Central memory CD4-positive, alpha-beta T cell (primary cell): Measurements from ENCODE around the gene XKR7.
A peak's percentile ranks its signal among the peaks of the same experiment; 100 is the strongest.
"Not testable (repeated sequence)": the region's sequence is repeated elsewhere in the genome, so short reads cannot be mapped to it uniquely, and the experiment has no call there.

Experiments
- DNase-seq: peaks from one replicate; pipeline ENCODE4 v3.0.0; 2022

Gene XKR7

DNA sequence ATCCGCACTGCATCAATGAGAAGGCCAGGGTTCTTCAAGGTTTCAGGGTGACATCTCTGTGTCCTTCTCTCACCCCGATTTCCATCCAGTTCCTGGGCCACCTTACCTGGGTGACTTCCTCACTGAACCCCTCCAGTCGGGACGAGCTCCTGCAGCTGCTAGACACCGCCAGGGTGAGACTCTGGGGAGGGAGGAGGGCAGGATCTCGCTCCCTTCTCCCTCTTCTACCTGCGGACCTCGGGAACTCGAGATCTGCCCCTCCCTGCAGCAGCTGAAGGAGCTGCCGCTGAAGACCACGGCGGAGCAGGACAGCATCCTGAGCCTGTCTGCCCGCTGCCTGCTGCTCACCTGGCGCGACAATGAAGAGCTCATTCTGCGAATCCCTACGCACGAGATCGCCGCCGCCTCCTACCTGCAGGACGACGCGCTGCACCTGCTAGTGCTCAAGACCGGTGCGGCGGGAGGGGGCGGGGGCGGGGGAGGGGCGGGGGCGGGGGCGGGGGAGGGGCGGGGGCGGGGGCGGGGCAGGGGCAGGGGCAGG, 49.8 kb downstream of the XKR7 start:
- peak; percentile 25 for DNase-seq

DNA sequence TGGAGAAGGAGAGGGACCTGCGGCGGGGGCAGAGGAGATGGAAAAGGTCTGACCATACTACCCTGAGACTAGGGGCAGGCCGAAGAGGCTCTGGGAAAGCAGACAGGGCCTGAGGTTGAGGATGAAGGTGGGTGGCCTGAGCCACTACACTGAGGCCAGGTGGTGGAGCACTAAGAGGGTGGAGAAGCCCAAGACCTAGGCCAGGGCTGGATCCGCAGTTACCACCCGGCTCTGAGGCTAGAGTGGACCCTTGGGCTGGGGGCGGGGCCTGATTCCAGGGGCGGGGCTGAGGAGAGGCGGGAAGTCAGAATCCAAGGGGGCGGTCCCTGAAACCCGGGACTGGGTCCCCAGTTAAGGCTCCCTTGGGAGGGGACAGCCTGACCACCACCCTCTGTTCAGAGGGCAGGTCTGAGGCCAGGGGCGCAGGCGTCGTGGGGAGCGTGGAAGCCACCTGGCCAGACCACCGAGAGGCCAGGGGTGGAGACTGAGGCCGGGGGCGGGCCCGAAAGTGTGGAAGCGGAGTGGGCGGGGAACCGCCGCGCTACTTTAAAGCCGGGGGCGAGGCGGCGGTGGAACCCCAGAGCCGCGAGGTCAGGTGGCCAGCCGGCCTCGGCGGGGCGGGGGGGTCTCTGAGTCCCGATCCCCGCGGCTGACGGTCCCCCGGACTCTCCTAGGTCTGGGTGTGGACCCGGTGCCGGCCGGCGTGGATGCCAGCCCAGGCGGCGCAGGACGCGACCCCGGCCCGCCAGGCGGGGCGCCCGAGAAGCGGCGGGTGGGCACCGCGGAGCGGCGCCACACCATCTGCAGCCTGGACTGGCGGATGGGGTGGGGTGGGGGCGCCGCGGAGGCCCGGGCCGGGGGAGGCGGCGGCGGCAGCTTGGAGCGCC, 50.6 kb downstream of the XKR7 start:
- DNase-seq: peak; percentile 23

DNA sequence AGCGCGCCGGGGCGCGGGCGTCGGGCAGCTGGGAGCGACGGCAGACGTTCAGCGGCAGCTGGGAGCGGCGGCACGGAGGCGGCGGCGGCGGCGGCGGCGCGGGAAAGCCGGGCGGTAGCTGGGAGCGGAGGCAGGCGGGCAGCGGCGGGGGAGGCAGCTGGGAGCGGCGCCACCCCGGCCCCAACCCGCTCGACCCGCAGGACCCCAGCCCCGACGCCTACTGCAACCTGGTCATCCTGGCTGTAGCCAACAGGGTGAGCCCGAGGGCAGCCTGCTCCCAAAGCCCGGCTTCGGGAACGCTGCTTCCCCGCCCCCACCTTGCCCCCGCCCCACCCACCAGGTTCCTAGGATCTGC, 51.2 kb downstream of the XKR7 start:
- DNase-seq: no peak

DNA sequence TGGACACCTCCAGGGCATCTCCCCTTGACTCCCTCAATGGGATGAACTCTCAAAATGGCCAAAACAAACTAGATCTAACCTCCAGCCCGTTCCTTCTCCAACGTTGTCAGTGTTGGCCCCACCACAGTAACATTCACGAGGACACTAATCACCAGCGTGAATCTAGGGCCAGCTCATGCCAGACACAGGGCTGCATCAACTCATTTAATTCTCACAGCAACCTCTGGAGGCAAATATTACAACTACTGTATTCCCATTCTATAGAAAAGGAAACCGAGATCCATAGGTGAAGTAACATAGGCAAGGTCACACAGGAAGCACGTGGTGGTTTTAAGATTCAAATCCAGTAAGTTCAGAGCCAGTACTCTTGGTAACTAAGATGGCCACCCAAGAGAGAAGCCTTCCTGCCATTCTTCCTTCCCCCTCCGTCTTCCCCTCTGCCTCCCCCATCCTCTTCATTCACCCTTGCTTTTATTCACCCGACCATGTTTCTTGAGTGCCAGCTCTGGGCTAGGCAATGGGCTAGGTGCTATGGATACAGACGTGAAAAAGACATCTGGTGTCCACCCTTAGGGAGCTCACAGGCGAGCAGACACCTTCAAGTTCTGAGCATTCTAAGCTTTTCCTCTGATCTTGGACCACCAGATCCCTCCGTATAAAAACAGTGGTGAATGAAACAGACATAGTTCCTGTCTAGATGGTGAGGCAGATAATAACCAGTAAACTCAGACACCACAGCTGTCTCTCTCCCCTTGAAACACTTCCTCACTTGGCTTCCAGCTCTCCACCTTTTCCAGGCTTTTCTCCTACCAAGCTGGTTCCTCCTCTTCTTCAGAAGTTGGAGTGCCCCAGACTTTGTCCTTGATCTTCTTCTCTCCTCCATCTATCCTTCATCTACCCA, 51.9 kb downstream of the XKR7 start:
- no peak for DNase-seq

DNA sequence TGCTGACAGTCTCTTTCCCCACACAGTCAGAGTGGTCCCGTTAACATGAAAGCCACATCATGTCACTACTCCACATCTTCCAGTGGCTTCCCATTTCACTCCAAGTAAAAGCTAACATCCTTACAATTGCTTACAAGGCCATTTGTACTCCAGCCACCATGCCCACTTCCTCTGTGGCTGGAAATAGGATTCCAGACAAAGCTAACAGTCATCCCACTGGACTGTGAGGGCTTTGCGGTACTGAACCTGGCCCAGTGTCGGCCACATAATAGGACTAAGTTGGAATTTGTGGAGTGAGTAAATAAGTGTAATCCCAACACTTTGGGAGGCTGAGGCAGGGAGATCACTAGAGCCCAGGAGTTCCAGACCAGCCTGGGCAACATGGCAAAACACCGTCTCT, 53.1 kb downstream of the XKR7 start:
- no peak for DNase-seq

DNA sequence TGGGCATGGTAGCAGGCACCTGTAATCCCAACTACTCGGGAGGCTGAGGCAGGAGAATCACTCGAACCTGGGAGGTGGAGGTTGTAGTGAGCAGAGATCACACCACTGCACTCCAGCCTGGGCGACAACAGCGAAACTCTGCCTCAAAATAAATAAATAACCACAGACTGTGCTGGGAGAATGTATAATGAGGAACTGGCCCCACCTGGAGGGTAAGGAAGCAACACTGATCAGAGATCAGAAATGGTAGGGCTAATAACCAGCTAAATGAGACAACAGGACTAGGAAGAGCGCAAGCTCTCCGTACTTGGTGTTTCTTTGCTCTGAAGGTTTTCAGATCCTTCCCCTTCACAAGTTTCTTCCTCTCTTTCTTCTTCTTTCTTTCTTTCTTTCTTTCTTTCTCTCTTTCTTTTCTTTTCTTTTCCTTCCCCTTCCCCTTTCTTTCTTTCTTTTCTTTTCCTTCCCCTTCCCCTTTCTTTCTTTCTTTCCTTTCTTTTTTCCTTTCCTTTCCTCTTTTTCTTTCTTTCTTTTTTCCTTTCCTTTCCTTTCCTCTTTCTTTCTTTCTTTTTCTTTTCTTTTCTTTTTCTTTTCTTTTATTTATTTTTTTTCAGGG, 56.8 kb downstream of the XKR7 start:
- DNase-seq: no peak

DNA sequence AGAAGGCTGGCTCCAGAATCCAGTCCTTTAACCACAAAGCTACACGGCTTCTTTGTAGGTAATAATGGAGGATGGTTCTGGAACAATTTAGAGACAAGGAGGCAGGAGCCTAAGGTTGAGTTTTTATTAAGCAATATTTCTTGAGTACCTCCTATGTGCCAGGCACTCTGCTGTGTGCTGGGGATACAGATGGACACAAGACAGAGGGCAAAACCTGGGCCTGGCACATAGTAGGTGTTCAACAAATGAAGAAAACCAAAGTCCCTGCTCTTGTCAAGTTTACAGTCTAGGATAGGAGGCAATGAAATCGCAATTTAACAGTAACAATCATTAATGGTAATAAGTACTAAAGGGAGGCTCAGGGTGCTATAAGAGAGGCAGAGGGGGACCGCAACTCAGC, 59.7 kb downstream of the XKR7 start:
- DNase-seq: no peak

DNA sequence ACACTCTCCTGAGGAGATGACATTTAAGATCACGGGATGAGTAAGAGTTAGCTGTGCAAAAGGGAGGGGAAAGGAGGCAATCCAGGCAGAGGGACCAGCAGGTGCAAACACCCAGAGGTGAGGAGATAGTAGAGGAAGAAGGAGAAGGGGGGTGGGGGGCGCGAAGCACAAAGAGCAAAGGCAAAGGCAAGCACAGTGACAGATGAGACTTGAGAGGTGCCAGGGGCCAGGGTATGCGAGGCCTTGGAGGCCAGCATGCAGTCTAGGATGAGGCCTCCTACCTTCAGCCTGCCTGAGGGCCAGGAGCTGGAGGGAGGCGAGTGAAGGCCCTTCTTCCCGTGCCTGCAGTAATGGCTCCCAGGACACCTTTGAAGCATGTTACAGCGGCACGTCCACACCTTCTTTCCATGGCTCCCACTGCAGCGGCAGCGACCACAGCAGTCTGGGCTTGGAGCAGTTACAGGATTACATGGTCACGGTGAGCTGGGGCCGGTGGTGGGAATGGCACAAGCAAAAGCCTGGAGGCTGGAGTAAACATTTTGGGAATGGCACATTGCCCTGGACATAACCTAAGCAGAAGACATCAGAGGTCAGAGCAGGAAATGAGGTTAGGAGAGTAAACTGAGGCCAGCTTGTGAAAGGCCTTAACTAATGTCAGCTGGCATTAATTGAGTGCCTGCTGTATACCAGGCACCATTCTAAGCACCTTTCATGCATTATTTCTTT, 60.9 kb downstream of the XKR7 start:
- DNase-seq: no peak

DNA sequence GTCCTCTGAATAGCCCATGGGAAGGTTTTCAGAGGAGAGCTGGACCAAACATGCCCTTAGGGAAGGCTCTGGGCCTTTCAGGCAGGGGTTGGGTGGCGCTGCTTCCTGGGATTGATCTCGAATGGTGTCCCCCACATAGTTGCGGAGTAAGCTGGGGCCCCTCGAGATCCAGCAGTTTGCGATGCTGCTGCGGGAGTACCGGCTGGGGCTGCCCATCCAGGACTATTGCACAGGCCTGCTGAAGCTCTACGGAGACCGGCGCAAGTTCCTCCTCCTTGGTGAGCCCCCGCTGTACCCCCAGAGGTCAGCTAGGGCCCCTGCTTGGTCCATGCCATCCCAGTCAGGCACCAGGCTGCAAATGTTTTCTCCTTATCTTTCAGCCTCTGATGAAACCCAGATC, 61.6 kb downstream of the XKR7 start:
- DNase-seq: no peak

DNA sequence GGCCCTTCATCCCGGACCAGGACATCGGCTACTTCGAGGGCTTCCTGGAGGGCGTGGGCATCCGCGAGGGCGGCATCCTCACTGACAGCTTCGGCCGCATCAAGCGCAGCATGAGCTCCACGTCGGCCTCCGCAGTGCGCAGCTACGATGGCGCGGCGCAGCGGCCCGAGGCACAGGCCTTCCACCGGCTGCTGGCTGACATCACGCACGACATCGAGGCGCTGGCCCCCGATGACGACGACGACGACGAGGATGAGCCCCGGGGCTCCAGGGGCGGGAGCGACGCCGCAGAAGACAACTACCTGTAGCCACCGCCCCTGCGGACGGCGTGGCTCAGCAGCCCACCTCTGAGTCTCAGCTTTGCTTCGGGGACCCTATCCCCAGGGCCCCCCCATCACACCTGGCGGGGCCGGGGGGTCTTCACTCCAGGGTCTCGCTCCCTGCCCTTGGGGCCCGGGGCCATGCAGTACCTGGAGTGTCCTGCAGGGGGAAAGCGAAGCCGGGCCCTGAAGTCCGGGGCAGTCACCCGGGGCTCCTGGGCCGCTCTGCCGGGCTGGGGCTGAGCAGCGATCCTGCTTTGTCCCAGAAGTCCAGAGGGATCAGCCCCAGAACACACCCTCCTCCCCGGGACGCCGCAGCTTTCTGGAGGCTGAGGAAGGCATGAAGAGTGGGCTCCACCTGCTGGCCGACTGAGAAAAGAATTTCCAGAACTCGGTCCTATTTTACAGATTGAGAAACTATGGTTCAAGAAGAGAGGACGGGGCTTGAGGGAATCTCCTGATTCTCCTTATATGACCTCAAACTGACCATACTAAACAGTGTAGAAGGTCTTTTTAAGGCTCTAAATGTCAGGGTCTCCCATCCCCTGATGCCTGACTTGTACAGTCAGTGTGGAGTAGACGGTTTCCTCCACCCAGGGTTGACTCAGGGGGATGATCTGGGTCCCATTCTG, 63.3 kb downstream of the XKR7 start:
- DNase-seq: peak; percentile 38

DNA sequence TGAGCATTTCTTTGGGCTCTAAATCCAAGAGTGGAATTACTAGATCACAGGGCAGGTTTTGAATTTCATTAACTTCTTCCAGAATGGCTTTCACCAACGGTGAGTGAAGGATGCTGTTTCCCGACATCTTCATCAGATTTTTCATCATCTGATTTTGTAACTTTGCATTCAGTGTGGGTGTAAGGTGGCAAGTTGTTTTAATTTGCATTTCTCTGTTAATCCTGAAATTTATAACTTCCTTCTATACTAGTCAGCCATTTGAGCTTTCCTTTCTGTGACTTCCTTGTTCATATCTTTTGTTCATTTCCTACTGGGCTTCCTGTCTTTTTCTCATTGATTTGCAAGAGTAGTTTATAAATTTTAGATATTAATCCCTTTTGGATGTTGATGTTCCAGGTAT, 65.4 kb downstream of the XKR7 start:
- DNase-seq: no peak

DNA sequence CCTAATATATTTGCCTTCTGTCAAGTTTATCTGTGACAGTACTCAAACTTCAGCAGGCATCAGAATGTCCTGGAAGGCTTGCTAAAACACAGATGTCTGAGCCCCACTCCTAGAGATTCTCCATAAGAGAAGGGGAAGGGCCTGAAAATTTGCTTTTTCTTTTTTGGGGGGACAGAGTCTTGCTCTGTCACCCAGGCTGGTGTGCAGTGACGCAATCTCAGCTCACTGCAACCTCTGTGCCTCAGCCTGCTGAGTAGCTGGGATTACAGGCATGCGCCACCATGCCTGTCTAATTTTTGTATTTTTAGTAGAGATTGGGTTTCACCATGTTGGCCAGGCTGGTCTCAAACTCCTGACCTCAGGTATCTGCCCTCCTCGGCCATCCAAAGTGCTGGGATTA, 65.8 kb downstream of the XKR7 start:
- not testable (repeated sequence) for DNase-seq

DNA sequence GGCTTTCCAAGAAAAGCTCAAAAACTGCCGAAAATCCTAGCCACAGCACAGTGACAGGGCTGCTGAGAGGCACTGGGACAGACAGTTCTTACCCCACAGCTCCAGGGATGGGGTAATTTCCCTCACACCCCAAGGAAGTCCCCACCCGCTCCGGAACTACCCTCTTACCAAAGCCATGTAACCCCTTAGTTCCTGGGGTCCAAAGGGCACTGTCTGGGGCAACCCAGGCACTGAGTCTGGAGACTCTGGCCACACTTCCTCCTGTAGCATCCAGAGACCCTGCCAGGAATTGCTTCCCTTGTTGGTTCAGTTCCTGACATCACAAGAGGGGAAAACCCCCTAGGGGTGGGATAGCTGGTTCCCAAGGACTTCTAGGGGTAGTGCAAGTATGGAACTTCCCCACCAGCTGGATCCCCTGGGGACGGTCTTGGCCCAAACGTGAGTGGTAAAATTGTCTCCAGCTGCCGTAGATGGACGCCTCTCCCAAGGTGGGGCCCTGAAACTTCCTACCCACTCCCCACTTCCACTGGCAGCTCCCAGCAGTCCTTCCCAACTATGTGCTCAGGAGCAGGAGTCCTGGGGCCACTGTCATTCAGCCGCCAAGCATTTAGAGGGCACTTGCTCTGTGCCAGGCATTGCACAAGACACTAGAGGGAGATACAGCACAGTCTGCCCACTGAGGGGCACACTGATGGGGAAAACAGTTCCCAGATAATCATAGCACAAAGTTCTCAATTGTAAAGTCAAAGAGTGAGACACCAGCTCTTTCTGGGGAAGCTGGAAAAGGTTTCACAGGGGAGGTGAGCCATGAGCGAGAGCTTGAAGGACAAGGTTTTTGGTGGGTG, 66.9 kb downstream of the XKR7 start:
- DNase-seq: no peak

DNA sequence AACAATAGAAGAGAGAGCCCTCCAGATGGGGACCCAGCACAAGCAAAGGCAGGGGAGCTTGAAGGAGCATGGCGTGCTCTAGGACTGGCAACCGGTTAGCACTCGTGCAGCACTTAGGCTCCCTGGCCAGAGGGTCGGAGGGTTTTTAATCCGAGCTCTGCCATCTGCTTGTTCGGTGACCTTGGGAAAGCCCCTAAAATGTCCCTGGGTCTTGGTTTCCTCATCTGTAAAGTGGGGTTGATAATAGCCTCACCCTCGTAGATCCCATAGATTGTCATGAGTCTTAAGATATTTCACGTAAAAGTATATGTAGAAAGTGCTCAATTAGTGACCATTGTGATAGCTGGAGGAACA, 67.5 kb downstream of the XKR7 start:
- DNase-seq: no peak

DNA sequence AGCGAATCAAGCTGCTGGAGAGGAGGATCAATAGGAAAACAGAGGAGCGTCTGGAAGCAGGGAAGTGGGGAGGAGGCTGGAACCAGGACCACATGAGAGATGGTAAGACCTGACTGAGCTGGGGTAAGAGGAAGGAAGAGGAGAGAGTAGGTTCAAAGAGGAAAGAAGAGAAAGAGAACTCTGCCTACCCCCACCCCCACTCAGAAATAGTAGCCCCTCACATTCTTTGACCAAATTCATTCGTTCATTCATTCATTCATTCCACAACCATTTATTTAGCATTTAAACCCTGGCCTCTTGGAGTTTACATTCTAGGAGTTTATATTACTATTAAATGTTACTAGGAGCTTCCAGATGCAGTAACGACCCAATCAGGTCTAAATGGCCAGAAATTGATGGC, 68.3 kb downstream of the XKR7 start:
- no peak for DNase-seq

DNA sequence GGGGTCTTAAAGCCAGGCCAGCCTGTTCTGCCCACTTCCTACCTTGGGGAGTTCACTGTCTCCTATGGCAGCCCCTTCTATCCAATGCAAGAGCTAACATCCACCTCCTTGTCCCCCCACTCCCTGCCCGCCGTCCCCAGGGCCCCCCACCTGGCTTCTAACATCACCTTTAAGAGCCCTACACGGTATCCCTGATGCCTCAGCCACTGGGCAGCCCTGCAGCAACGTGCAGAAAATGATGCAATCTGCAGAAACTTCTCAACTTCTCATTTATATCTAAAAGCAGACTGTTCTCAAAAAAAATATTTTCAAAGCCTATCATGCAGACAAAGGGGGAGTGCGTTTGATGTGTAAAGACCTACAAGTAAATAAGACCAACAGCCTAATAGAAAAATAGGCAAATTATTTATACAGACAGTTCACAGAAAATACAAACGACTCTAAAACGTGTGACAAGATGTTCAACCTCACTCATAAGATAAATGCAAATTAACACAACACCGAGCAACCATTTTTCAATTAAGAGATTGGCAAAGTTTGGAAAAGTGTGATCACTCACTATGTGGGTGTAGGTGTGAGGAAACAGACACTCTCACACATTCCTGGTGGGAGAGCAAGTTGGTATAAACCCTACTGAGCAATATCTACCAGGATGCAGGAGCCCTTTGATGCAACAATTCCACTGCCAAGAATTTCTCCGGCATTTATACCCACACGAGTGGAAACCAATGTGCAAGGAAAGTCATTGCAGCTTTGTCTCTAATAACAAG, 69.0 kb downstream of the XKR7 start:
- no peak for DNase-seq

DNA sequence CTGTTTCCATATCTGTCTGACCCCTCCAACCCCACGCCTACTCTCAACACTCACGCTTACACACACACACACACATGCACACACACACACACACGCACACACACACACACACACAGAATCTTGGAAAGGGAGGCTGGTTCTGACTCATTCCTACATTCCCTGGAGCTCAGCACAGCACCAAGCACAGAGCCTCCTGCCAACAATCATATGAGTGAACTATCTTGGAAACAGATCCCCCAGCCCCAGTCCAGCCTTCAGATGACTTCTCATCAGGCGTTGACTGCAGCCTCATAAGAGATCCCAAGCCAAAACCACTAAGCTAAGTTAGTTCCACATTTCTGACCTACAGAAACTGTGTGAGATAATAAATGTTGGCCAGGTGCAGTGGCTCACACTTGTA, 70.0 kb downstream of the XKR7 start:
- DNase-seq: no peak

DNA sequence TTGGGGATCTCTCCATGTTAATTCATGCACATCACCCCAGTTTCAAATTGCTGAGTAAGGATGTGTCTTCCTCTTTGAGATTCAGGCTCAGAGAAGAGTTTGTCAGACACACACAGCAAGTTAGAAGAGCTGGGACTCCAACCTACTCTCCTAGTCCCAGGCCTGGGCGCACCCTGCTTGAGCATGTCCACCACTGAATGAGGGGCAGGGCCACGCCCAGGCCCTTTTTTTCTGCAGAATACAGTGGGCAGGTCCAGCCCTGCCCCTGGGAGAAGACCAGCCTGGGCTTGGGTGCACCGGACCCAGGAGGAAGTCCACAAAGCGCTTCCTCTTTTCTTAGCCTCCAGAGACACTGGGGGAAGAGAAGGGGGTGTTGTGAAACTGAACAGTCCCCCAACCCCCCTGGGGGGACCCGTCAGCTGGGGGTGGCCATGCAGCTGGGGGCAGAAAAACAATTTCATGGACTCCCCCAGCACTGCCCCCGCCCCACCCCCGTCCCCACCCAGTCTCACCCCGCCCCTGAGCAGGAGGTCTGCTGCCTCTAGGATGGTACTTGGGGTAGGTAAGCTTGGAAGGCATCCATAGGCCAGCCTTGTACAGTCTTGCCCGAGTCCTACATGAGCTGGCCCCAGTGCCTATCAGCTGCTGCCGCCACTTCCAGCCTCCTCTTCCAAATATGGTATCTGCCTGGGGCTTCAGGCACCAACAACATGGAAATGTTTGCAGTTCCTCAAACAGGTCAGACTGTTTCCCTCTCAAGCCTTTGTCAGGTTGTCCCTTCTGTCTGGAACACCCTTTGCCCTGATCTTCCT, 72.4 kb downstream of the XKR7 start:
- DNase-seq: no peak

DNA sequence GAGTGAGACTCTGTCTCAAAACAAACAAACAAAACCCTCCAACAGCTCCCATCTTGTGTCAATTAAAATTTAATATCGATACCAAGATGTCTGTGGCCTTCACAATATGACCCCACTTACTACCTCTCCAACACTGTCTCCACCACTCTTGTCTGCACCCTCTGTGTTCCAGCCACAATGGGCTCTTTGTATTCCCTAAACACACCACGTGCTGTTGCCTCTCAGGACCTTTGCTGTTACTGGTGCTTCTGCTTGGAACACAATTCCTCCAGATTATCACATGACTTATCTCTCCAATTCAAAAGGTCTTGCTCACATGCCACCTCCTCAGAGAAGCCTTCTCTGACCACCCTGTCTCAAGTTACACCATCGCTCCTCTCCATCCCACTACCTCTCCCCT, 78.0 kb downstream of the XKR7 start:
- no peak for DNase-seq
